Heart left ventricle (tissue), 16 donors: ENCODE results near the gene RANBP17. TPM values are rescaled to one million over a fixed set of nuclear protein-coding genes. Genes with fewer than 3 reads are reported as not detected.

Experiments used
- ATAC-seq, 4 donors: fragments of 200-7000 bp; cut with Tn5 transposase; one replicate each; pipeline ENCODE4 v1.9.1; 2020 to 2022; ENCODE audit warnings: moderate library complexity in 4 of 4, mild to moderate bottlenecking in 3 of 4, moderate number of reproducible peaks in 1 of 4
- DNase-seq, 5 donors: peaks; one replicate each; pipeline ENCODE4 v3.0.0-alpha.2; 2020
- H3K27ac ChIP-seq, 12 donors: fragments of 200-600 bp; sonication (generic) in 4 of 12; one replicate each; pipeline versions ENCODE4 v1.5.0 to v1.8.0; 2016 to 2022; ENCODE audit warnings: mild to moderate bottlenecking in 2 of 12
- H3K27me3 ChIP-seq, 9 donors: fragments of 200-600 bp; sonication (generic) in 2 of 9; one replicate each; pipeline versions ENCODE4 v1.5.1 to v1.8.0; 2016 to 2022; ENCODE audit warnings: mild to moderate bottlenecking in 3 of 9
- H3K36me3 ChIP-seq, 9 donors: fragments of 200-600 bp; sonication (generic) in 2 of 9; one replicate each; pipeline versions ENCODE4 v1.5.0 to v1.8.0; 2018 to 2022; ENCODE audit warnings: mild to moderate bottlenecking in 2 of 9
- H3K4me1 ChIP-seq, 12 donors: fragments of 200-600 bp; sonication (generic) in 4 of 12; one replicate each; pipeline versions ENCODE4 v1.5.0 to v1.8.0; 2016 to 2022; ENCODE audit warnings: mild to moderate bottlenecking in 3 of 12
- H3K4me3 ChIP-seq, 12 donors: fragments of 200-600 bp; sonication (generic) in 4 of 12; one replicate each; pipeline versions ENCODE4 v1.5.0 to v1.8.0; 2017 to 2022; ENCODE audit warnings: mild to moderate bottlenecking in 9 of 12, moderate library complexity in 4 of 12
- H3K9me3 ChIP-seq, 12 donors: fragments of 200-600 bp; sonication (generic) in 4 of 12; one replicate each; pipeline versions ENCODE4 v1.5.0 to v1.8.0; 2016 to 2022; ENCODE audit warnings: mild to moderate bottlenecking in 1 of 12
- POLR2A ChIP-seq, 2 donors: fragments of 450-650 bp; IDR thresholded peaks; one replicate each; pipeline ENCODE4 v1.6.1; 2017; ENCODE audit warnings: antibody characterized with exemption in 2 of 2, mild to moderate bottlenecking in 2 of 2, moderate library complexity in 2 of 2
- WGBS, 4 donors: extraction: QIAGEN DNeasy Blood & Tissue Kit in 2 of 4; methylation state at CpG; one replicate each; pipeline versions ENCODE4 v1.1.5 to v1.1.7; 2013 to 2018; 5-methylcytosine and 5-hydroxymethylcytosine counted together
- intact Hi-C, 10 donors: fragments of 100-400 bp; cut with DNase I; formaldehyde crosslinking; loops; one replicate each; pipeline versions ENCODE4 v1.11.1 to v1.14.2; 2022
- polyA plus RNA-seq, 2 donors: library from polyadenylated mRNA; stranded (reverse); fragments of 200-250 nt; gene quantifications; one replicate each; pipeline ENCODE4 v1.2.3, GENCODE V29; 2013
- total RNA-seq, 9 donors: library from RNA; depleted of rRNA in 2 of 9; stranded (reverse); fragments of >200 nt in 2 of 9; fragmentation: NEBNext Ultra II Directional in 3 of 9; extraction: Animal tissue kit (Norgen Biotek cat#: 25700) in 3 of 9; gene quantifications; one replicate each; pipeline versions ENCODE4 v1.1.0 to v1.2.4, GENCODE V29; 2016 to 2023
- TF ChIP-seq, protein P1 (sequence below), 12 donors: fragments of 200-600 bp; sonication (generic) in 4 of 12; IDR thresholded peaks; one replicate each; pipeline versions ENCODE4 v1.5.0 to v1.8.0; 2018 to 2022; ENCODE audit warnings: antibody characterized with exemption in 12 of 12, mild to moderate bottlenecking in 5 of 12
- donor health status: ischemic (EF 13 %, LVEDD 7.1; RV severe dilation, severe dysfunction).
- donor health status: healthy with polysubstance abuse.
- donor health status: DM: no; HTN: yes; CAD: no.
- donor health status: DM: no; HTN: no; CAD: no.
- donor health status: ischemic (EF 25% LVEDD 6.9; RV normal size, moderate dysfunction).
- donor health status: ischemic (EF 25% LVEDD 5.7; RV mildly dilated, moderate dysfunction).
- donor health status: healthy.
- donor health status: DM: yes; HTN: yes; CAD: no.
- donor health status: ischemic (EF 35%, LVEDD 5.7; RV mildly dilated, moderate dysfunction).
- donor health status: nonischemic (EF 11% LVEDD 7.7; RV severe dilation, severe dysfunction).
- donor health status: DM: yes; HTN: yes; CAD: no.
- donor health status: PGD.
- donor health status: ischemic (EF 29% LVEDD 5.4; RV normal size, mild dysfunction).
- donor health status: nonischemic (EF 23%, LVEDD 6.1; RV moderate dilation, normal function).

The RANBP17 gene
- total and polyA plus RNA-seq, 11 donors, result 0.65 to 11.5 (median 3.7) TPM

DNA sequence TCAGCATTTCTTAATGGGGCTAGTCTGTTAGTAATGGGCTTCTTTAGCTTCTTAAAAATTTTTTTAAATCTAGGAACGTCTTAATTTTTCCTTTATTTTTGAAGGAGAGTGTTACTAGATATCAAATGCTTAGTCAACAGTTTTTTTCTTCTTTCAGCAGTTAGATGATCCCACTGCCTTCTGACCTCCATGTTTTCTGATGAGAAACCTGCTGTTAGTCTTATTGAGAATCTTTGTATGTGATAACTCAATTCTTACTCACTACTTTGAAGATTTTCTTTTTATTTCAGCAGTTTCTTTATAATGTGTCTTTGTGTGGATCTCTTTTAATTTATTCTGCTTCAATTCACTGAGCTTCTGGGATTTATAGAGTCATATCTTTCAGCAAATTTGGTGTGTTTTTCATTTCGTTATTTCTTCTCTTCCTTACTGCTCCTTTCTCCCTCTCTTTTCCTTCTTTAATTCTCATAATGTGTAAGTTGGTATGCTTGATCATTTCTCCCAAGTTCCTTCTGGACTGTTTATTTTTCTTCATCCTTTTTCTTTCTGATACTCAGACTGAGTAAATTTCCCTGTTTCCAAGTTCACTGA, 205.8 kb downstream of the RANBP17 start:
- ATAC-seq (no peak), DNase-seq (no peak)
- no peaks in the 10 kb centered on the region for H3K4me1 ChIP-seq
- intact Hi-C loops, result no loop called here
- H3K4me3 ChIP-seq, result no peak overlapping the region
- H3K36me3 ChIP-seq, result peaks cover 0 to 5% (median 0%) of the 10 kb centered on the region in 9 donors
- no peak overlapping the region for H3K27ac ChIP-seq
- no peak for TF ChIP-seq POLR2A (IDR thresholded peaks at IDR 0.05)
- TF ChIP-seq, protein P1, sequence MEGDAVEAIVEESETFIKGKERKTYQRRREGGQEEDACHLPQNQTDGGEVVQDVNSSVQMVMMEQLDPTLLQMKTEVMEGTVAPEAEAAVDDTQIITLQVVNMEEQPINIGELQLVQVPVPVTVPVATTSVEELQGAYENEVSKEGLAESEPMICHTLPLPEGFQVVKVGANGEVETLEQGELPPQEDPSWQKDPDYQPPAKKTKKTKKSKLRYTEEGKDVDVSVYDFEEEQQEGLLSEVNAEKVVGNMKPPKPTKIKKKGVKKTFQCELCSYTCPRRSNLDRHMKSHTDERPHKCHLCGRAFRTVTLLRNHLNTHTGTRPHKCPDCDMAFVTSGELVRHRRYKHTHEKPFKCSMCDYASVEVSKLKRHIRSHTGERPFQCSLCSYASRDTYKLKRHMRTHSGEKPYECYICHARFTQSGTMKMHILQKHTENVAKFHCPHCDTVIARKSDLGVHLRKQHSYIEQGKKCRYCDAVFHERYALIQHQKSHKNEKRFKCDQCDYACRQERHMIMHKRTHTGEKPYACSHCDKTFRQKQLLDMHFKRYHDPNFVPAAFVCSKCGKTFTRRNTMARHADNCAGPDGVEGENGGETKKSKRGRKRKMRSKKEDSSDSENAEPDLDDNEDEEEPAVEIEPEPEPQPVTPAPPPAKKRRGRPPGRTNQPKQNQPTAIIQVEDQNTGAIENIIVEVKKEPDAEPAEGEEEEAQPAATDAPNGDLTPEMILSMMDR (IDR thresholded peaks at IDR 0.05), result no peak
- no peaks in the 10 kb centered on the region for H3K27me3 ChIP-seq
- 95 to 97% (median 95%) methylated on average over 2 of the region's 2 CpGs for WGBS, 4 donors
- H3K9me3 ChIP-seq, result peaks cover 0 to 48% (median 19%) of the 10 kb centered on the region in 12 donors

GRCh38 chr5:171074747-171075146, 212.9 kb downstream of the RANBP17 start:
- DNase-seq (no peak), ATAC-seq (no peak)
- no peaks in the 10 kb centered on the region for H3K36me3 ChIP-seq
- intact Hi-C loops, result no loop called here
- no peak overlapping the region for H3K4me3 ChIP-seq
- WGBS, 4 donors, result 89 to 92% (median 90%) methylated on average over 5 of the region's 5 CpGs
- TF ChIP-seq, protein P1 (IDR thresholded peaks at IDR 0.05), result no peak
- no peak for TF ChIP-seq POLR2A (IDR thresholded peaks at IDR 0.05)
- no peak overlapping the region for H3K27ac ChIP-seq
- H3K9me3 ChIP-seq, result peaks cover 0 to 15% (median 0%) of the 10 kb centered on the region in 12 donors
- H3K4me1 ChIP-seq, result no peaks in the 10 kb centered on the region
- H3K27me3 ChIP-seq, result no peaks in the 10 kb centered on the region

DNA sequence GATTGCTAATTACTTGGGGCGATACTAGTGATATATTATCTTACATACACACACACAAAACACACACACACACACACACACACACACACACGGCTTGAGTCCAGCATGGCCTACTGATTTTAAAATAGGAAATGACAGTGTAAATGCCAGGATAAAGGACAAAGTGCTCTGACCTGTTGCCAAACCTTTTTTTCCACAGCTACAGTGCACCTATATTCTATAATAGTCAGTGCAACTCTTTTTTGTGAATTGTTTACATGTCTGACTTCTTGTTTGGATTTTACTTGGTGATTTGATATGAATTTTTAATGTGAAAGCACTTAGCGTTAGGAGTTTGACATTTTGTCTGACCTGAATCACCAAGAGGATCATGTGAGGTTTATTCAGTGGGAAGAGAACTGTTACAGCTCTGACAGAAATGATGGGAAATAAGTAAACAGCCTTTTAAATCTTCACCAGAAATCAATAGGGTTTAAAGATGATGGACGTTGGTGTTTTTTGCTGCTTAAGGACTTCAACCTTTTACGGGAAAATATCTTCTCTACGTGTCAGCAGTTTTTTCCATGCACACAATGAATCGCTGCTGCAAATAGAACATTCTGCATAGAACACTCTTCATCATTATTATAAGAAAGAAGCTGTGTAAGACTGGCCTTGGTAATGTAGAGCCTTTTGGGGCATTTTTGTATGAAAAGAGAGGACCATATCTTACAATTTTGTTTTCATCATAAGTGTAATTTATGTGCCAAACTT, 218.5 kb downstream of the RANBP17 start:
- intact Hi-C loops, result no loop called here
- DNase-seq, result no peak

GRCh38 chr5:171081319-171081718, 219.5 kb downstream of the RANBP17 start:
- H3K36me3 ChIP-seq, result no peaks in the 10 kb centered on the region
- no peak overlapping the region for H3K27ac ChIP-seq
- 60 to 77% (median 75%) methylated on average over 1 of the region's 1 CpG for WGBS, 4 donors
- DNase-seq (no peak), ATAC-seq (no peak)
- no peak for TF ChIP-seq POLR2A (IDR thresholded peaks at IDR 0.05)
- TF ChIP-seq, protein P1 (IDR thresholded peaks at IDR 0.05), result no peak
- no peaks in the 10 kb centered on the region for H3K4me1 ChIP-seq
- no peaks in the 10 kb centered on the region for H3K27me3 ChIP-seq
- peaks cover 0 to 15% (median 0%) of the 10 kb centered on the region in 12 donors for H3K9me3 ChIP-seq
- intact Hi-C loops, result no loop called here
- no peak overlapping the region for H3K4me3 ChIP-seq

More for the DNA sequence above, 218.5 kb downstream of the RANBP17 start:
- ATAC-seq, result no peak
- TF ChIP-seq POLR2A (IDR thresholded peaks at IDR 0.05), result no peak
- TF ChIP-seq, protein P1 (IDR thresholded peaks at IDR 0.05), result no peak
- WGBS, 4 donors, result 64 to 79% (median 69%) methylated on average over 7 of the region's 7 CpGs
- Histone ChIP-seq H3K27ac (no peak overlapping the region), H3K36me3 (no peaks in the 10 kb centered on the region), H3K9me3 (peaks cover 0 to 15% (median 0%) of the 10 kb centered on the region in 12 donors), H3K27me3 (no peaks in the 10 kb centered on the region), H3K4me1 (no peaks in the 10 kb centered on the region), H3K4me3 (no peak overlapping the region)
